Endothelial cell of umbilical vein (primary cell): Measurements from ENCODE around the gene MYO15A.

ENCODE experiments used
- EZH2 ChIP-seq: IDR thresholded peaks from 2 replicates; pipeline ENCODE4 v1.6.1; 2012; ENCODE audit warnings: borderline replicate concordance, low read depth, mild to moderate bottlenecking, moderate library complexity, low read length, inconsistent platforms; ENCODE audit not compliant: severe bottlenecking
- GATA2 ChIP-seq: IDR thresholded peaks from 2 replicates; pipeline ENCODE4 v1.7.0; 2011; ENCODE audit warnings: low read depth, mild to moderate bottlenecking, moderate library complexity, mixed read lengths, low read length; ENCODE audit not compliant: insufficient read length, insufficient read depth
- POLR2A ChIP-seq: IDR thresholded peaks from 2 replicates; pipeline ENCODE4 v1.6.1; 2012; ENCODE audit warnings: low read depth, mild to moderate bottlenecking, control low read depth, low read length
- POLR2AphosphoS5 ChIP-seq: IDR thresholded peaks from 2 replicates; pipeline ENCODE4 v1.6.1; 2012; ENCODE audit warnings: low read depth, mild to moderate bottlenecking, control low read depth, low read length, moderate library complexity; ENCODE audit not compliant: insufficient read depth
- TF ChIP-seq, protein P1 (sequence below), 2 donors: IDR thresholded peaks; 1 replicate in 1 of 2; 2 replicates in 1 of 2; pipeline ENCODE4 v1.5.1; 2011; ENCODE audit warnings: low read length in 2 of 2, mild to moderate bottlenecking in 2 of 2, moderate library complexity in 2 of 2, control low read depth in 1 of 2, inconsistent platforms in 1 of 2, low read depth in 1 of 2; ENCODE audit not compliant: insufficient read depth in 1 of 2; ENCODE audit errors: extremely low read depth in 1 of 2
- TF ChIP-seq, protein P2 (sequence below): IDR thresholded peaks from 2 replicates; pipeline ENCODE4 v1.6.1; 2011; ENCODE audit not compliant: insufficient read depth, insufficient read length

DNA sequence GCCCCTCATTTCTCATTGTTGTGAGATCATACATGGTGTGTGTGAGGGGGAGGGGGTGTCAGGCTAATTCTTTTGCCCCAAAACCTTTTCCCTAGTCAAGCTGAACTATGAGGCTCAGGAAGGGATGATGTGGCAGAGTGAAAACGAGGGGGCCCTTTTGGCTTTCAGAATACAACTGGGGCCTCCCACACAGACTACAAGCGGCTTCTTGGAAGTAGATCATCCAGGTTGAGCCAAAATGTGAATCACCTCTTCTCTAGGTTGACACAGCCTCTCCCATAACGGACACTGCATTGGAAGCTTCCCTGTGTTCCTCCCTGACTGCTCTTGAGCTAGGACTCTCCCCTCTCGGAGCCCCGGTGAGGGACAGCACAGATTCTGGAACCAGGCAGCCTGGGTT, 72.8 kb downstream of the MYO15A start:
- TF ChIP-seq, protein P1, sequence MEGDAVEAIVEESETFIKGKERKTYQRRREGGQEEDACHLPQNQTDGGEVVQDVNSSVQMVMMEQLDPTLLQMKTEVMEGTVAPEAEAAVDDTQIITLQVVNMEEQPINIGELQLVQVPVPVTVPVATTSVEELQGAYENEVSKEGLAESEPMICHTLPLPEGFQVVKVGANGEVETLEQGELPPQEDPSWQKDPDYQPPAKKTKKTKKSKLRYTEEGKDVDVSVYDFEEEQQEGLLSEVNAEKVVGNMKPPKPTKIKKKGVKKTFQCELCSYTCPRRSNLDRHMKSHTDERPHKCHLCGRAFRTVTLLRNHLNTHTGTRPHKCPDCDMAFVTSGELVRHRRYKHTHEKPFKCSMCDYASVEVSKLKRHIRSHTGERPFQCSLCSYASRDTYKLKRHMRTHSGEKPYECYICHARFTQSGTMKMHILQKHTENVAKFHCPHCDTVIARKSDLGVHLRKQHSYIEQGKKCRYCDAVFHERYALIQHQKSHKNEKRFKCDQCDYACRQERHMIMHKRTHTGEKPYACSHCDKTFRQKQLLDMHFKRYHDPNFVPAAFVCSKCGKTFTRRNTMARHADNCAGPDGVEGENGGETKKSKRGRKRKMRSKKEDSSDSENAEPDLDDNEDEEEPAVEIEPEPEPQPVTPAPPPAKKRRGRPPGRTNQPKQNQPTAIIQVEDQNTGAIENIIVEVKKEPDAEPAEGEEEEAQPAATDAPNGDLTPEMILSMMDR (IDR thresholded peaks at IDR 0.05; ENCODE audit: extremely low read depth in 1 of 2, insufficient read depth in 1 of 2, low read depth in 1 of 2, low read length in 2 of 2) = no peak
- TF ChIP-seq EZH2 = no peak
- no peak for TF ChIP-seq POLR2A
- no peak for TF ChIP-seq POLR2AphosphoS5
- TF ChIP-seq, protein P2, sequence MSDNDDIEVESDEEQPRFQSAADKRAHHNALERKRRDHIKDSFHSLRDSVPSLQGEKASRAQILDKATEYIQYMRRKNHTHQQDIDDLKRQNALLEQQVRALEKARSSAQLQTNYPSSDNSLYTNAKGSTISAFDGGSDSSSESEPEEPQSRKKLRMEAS = no peak
- no peak for TF ChIP-seq GATA2
